HepG2 (cell line): Measurements from ENCODE around the gene GPBAR1. TPM values are rescaled to one million over a fixed set of nuclear protein-coding genes. Genes with fewer than 3 reads are reported as not detected.

Source experiments
- AHR ChIP-seq: IDR thresholded peaks from 2 replicates; pipeline ENCODE4 v1.6.1; 2018; ENCODE audit warnings: missing genetic modification reagents, missing compliant biosample characterization
- ATRX ChIP-seq: sonication (generic); formaldehyde crosslinking; IDR thresholded peaks from 2 replicates; pipeline ENCODE4 v1.4.0; 2020; ENCODE audit warnings: missing genetic modification reagents, borderline replicate concordance
- FOSL1 ChIP-seq: sonication (generic); formaldehyde crosslinking; IDR thresholded peaks from 2 replicates; pipeline ENCODE4 v1.9.0; 2021; ENCODE audit warnings: missing genetic modification reagents, borderline replicate concordance
- GMEB2 ChIP-seq: IDR thresholded peaks from 2 replicates; pipeline ENCODE4 v1.6.1; 2016; ENCODE audit warnings: missing biosample characterization, missing genetic modification reagents, low read depth
- MTF2 ChIP-seq: sonication (generic); formaldehyde crosslinking; IDR thresholded peaks from 2 replicates; pipeline ENCODE4 v1.5.0; 2020; ENCODE audit warnings: missing genetic modification reagents, borderline replicate concordance
- NFAT5 ChIP-seq: sonication (generic); formaldehyde crosslinking; IDR thresholded peaks from 2 replicates; pipeline ENCODE4 v1.4.0; 2020; ENCODE audit warnings: missing genetic modification reagents
- NFIC ChIP-seq: IDR thresholded peaks from 2 replicates; pipeline ENCODE4 v1.6.1; 2012; ENCODE audit warnings: mild to moderate bottlenecking, low read length, inconsistent platforms
- SIX4 ChIP-seq: sonication (generic); formaldehyde crosslinking; IDR thresholded peaks from 2 replicates; pipeline ENCODE4 v1.4.0; 2020; ENCODE audit warnings: missing genetic modification reagents
- SMC3 ChIP-seq: IDR thresholded peaks from 2 replicates; pipeline ENCODE4 v1.6.1; 2011; ENCODE audit warnings: low read length, improper control_type of control experiment
- ZNF138 ChIP-seq: sonication (generic); formaldehyde crosslinking; IDR thresholded peaks from 2 replicates; pipeline ENCODE4 v1.5.0; 2020; ENCODE audit warnings: mild to moderate bottlenecking, low read depth, missing genetic modification reagents
- ZNF512 ChIP-seq: sonication (generic); formaldehyde crosslinking; IDR thresholded peaks from 2 replicates; pipeline ENCODE4 v1.4.0; 2020; ENCODE audit warnings: mild to moderate bottlenecking, missing genetic modification reagents
- ZNF547 ChIP-seq: sonication (generic); formaldehyde crosslinking; IDR thresholded peaks from 2 replicates; pipeline ENCODE4 v1.5.1; 2020; ENCODE audit warnings: mild to moderate bottlenecking, missing genetic modification reagents
- ZNF652 ChIP-seq: IDR thresholded peaks from 2 replicates; pipeline ENCODE4 v1.6.1; 2016; ENCODE audit warnings: low read depth, borderline replicate concordance
- polyA plus RNA-seq, 8 experiments: library from polyadenylated mRNA; depleted of rRNA in 3 of 8; stranded (reverse) in 7 of 8; unstranded in 1 of 8; fragments of >200 nt; fragmentation: Illumina TruSeq in 4 of 8; extraction: Trizol in 4 of 8; gene quantifications; 2 replicates each; pipeline versions ENCODE4 v1.2.1 to v1.2.3, GENCODE V29; 2011 to 2016; ENCODE audit warnings: low read depth in 4 of 8, missing spikeins in 1 of 8, mixed read lengths in 1 of 8; ENCODE audit not compliant: insufficient read depth in 1 of 8
- total RNA-seq, 5 experiments: library from RNA; depleted of rRNA; stranded (reverse); fragments of >200 nt; fragmentation: Illumina TruSeq; extraction: Trizol; gene quantifications; 2 replicates each; pipeline ENCODE4 v1.2.3, GENCODE V29; 2016; ENCODE audit warnings: low read depth in 1 of 5
- TF ChIP-seq, protein P1 (sequence below): sonication (generic); formaldehyde crosslinking; IDR thresholded peaks from 2 replicates; pipeline ENCODE4 v1.4.0; 2020; ENCODE audit warnings: missing genetic modification reagents, borderline replicate concordance
- TF ChIP-seq, protein P2 (sequence below): fragments of 450-650 bp; IDR thresholded peaks from 2 replicates; pipeline ENCODE4 v1.6.1; 2017; ENCODE audit warnings: mild to moderate bottlenecking

GPBAR1 gene
- total and polyA plus RNA-seq, 2 of the 13 experiments (the other 11 are each of a cell fraction or from before 2014, with no cell fraction given) = 0.05 to 0.09 TPM

- TF ChIP-seq ZNF512 (CRISPR knock-in tag) (no peak), SIX4 (no peak), FOSL1 (no peak), SMC3 (peak; percentile 99), ATRX (CRISPR knock-in tag) (no peak), ZNF138 (CRISPR knock-in tag) (no peak), NFAT5 (no peak), ZNF652 (CRISPR knock-in tag) (no peak; the same call in 1 of the 2 replicates), AHR (peak; percentile 76; the same call in 1 of the 2 replicates), MTF2 (no peak), GMEB2 (CRISPR knock-in tag) (no peak), ZNF547 (peak; percentile 69; the same call in 1 of the 2 replicates), NFIC (peak; percentile 54; the same call in 1 of the 2 replicates)
- TF ChIP-seq, protein P1, sequence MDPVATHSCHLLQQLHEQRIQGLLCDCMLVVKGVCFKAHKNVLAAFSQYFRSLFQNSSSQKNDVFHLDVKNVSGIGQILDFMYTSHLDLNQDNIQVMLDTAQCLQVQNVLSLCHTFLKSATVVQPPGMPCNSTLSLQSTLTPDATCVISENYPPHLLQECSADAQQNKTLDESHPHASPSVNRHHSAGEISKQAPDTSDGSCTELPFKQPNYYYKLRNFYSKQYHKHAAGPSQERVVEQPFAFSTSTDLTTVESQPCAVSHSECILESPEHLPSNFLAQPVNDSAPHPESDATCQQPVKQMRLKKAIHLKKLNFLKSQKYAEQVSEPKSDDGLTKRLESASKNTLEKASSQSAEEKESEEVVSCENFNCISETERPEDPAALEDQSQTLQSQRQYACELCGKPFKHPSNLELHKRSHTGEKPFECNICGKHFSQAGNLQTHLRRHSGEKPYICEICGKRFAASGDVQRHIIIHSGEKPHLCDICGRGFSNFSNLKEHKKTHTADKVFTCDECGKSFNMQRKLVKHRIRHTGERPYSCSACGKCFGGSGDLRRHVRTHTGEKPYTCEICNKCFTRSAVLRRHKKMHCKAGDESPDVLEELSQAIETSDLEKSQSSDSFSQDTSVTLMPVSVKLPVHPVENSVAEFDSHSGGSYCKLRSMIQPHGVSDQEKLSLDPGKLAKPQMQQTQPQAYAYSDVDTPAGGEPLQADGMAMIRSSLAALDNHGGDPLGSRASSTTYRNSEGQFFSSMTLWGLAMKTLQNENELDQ (CRISPR knock-in tag) = no peak
- TF ChIP-seq, protein P2, sequence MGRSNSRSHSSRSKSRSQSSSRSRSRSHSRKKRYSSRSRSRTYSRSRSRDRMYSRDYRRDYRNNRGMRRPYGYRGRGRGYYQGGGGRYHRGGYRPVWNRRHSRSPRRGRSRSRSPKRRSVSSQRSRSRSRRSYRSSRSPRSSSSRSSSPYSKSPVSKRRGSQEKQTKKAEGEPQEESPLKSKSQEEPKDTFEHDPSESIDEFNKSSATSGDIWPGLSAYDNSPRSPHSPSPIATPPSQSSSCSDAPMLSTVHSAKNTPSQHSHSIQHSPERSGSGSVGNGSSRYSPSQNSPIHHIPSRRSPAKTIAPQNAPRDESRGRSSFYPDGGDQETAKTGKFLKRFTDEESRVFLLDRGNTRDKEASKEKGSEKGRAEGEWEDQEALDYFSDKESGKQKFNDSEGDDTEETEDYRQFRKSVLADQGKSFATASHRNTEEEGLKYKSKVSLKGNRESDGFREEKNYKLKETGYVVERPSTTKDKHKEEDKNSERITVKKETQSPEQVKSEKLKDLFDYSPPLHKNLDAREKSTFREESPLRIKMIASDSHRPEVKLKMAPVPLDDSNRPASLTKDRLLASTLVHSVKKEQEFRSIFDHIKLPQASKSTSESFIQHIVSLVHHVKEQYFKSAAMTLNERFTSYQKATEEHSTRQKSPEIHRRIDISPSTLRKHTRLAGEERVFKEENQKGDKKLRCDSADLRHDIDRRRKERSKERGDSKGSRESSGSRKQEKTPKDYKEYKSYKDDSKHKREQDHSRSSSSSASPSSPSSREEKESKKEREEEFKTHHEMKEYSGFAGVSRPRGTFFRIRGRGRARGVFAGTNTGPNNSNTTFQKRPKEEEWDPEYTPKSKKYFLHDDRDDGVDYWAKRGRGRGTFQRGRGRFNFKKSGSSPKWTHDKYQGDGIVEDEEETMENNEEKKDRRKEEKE = no peak
These were observed 40.5 kb downstream of the GPBAR1 start (continued) for GRCh38 chr2:218301176-218301819.
